Stimulated activated CD8-positive, alpha-beta memory T cell treated with anti-CD3 and anti-CD28 coated beads, Interleukin-4, amount 100 ng/mL, for 4 hours (primary cell): ENCODE measurements around the gene CLDN4.

ENCODE experiments used
- DNase-seq, 2 donors: peaks; one replicate each; pipeline ENCODE4 v3.0.0-alpha.2; 2020; ENCODE audit warnings: low read depth in 2 of 2, low spot score in 1 of 2

Gene CLDN4

DNA sequence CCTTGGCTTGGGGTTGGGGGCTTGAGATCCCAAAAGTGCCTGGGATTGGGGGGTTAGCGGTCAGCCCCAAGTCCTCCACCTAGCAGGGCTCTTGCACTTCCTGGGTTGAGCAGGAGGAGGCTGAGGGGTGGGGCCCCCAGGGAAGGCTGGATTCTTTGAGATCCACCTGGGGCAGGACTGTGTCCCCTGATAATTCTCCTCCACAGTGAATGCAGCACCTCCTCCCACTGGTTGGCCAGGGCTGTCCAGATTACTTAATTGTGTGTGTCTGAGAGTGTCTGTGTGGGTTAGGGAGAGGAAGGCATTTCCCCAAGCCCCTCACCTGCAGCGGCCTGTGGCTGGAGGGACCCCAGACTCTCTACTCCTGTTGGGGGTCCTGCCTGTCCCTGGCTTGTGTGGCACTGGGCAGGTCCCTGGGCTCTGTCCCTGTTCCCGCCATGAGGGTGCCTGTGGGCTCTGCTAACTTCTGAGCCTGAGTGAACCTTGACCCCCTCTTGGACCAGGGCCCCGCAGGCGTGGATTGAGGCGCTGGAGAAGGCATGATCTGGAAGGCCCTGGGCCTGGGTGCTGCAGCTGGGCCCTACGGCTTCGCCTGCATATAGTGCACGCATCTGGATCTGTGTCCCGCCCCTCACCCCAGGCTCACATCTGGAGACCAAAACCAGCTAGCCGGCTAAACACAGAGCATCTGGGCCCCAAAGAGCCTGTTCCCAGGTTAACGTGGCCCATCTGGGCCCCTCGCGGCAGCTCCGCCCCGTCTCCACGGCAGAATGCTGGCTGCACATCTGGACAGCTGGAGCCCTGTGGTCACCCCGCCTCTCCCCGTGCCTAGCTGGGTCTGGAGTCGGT, 40.6 kb downstream of the CLDN4 start:
- no peak for DNase-seq

GRCh38 chr7:73872056-73872908, 41.5 kb downstream of the CLDN4 start:
- DNase-seq, result no peak

GRCh38 chr7:73876361-73876760, 45.6 kb downstream of the CLDN4 start:
- no peak for DNase-seq

- no peak for DNase-seq
These were observed 46.2 kb downstream of the CLDN4 start for GRCh38 chr7:73876973-73877372.

- DNase-seq, result no peak
These were observed 49.3 kb downstream of the CLDN4 start for GRCh38 chr7:73879977-73880681.

DNA sequence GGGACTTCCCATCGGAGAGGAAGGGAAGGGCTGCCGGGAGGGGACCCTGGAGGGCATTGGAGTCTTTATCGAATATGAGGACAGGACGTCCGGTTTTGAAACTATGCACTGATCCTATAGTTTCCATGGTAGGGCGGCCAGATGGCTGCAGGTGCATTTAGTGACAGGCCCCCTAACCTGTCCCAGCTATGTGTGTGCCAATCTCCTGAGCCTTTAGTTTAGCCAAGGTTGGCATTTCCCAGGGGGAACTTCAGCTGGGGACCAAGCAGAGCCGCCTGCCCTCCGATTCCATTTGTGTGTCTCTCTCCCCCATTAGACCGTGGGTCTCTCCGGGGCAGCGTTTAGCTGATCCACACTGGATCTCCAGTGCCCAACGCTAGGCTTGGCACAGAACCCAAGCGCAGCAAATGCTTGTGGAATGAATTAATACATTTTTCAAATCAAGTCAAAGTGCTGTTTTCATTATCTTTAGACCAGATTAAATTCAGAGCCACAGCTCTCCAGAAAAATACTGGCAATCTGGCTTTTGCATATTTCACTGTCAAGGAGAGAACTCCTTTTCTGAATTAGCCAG, 50.0 kb downstream of the CLDN4 start:
- no peak for DNase-seq

- no peak for DNase-seq
These were observed 50.7 kb downstream of the CLDN4 start for GRCh38 chr7:73881352-73882046.

DNA sequence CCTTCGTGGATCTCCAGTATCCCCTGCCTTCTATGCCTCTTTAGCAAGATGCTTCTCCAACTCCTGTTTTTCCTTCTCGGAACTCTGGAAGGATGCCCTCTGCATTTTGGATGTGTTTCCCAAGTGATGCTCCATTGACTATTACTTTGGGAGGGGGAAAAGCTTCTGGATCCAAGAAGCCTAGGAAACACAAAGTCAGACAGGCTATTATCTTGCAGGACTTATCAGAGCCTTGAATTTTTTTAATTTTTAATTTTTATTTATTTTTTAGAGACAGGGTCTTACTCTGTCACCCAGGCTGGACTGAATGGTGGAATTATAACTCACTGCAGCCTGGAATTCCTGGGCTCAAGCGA, 51.2 kb downstream of the CLDN4 start:
- DNase-seq, result no peak
